ENCODE data around the gene CNPY4.

DNA sequence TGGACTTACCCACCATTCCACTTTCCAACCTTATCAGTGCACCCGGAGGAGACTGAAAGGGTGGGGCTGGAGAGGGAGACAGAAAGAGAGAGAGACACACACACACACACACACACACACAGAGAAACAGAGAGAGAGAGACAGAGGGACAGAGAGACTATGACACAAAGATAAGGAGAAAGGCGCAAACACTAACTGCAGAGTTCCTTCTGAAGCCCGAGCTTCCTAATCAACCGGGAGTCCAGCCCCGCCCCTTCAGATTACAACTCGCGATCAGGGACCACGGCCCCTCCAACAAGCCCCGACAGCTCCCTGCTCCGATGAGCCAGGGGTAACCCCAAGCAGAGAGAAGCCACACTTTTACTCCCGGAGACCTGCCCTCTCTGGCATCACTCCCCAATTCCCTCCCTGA lies 48.5 kb downstream of the CNPY4 start:
- TF ChIP-seq, protein P1, sequence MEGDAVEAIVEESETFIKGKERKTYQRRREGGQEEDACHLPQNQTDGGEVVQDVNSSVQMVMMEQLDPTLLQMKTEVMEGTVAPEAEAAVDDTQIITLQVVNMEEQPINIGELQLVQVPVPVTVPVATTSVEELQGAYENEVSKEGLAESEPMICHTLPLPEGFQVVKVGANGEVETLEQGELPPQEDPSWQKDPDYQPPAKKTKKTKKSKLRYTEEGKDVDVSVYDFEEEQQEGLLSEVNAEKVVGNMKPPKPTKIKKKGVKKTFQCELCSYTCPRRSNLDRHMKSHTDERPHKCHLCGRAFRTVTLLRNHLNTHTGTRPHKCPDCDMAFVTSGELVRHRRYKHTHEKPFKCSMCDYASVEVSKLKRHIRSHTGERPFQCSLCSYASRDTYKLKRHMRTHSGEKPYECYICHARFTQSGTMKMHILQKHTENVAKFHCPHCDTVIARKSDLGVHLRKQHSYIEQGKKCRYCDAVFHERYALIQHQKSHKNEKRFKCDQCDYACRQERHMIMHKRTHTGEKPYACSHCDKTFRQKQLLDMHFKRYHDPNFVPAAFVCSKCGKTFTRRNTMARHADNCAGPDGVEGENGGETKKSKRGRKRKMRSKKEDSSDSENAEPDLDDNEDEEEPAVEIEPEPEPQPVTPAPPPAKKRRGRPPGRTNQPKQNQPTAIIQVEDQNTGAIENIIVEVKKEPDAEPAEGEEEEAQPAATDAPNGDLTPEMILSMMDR (IDR thresholded peaks at IDR 0.05): no peak
- no peak for TF ChIP-seq POLR2A (IDR thresholded peaks at IDR 0.05)
